DND-41 (cell line): ENCODE data around the gene TSEN2.

Experiments
- CTCF ChIP-seq: IDR thresholded peaks from 2 replicates; pipeline ENCODE4 v1.5.1; 2012; ENCODE audit warnings: borderline replicate concordance, low read length, moderate library complexity, mild to moderate bottlenecking; ENCODE audit not compliant: poor library complexity, severe bottlenecking; ENCODE audit errors: extremely low read depth
- EZH2 ChIP-seq: IDR thresholded peaks from 3 replicates; pipeline ENCODE4 v1.6.1; 2012; ENCODE audit warnings: borderline replicate concordance, low read depth, mild to moderate bottlenecking, moderate library complexity, low read length, inconsistent platforms; ENCODE audit not compliant: severe bottlenecking

DNA sequence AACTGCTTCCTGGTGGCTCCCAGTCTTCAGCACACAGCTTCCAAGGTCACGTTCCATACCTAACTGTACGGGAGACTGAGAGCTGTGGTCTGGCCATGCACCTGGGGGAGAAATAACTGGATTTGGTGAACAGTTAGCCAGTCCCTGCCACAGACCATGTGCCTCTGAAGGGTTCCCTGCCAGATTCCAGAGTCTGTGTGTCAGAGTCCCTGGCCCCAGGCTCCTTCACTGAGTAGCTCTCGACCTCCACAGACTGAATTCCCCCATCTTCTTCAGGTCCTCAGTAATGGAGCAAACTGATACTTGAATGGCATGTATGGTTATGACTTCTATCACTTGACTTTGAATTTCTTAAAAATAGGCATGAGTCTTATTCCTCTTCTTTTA is 43.5 kb downstream of the TSEN2 start:
- TF ChIP-seq CTCF (no peak), EZH2 (no peak)
